Mucosa of rectum (tissue), 2 donors: ENCODE results near the gene KCNIP2.

ENCODE experiments used
- H3K27ac ChIP-seq, 2 donors: one replicate each; pipeline ENCODE4 v1.7.0; 2013; ENCODE audit warnings: inconsistent platforms in 2 of 2, low read depth in 2 of 2, low read length in 2 of 2
- H3K27me3 ChIP-seq, 2 donors: one replicate each; pipeline ENCODE4 v1.7.0; 2013; ENCODE audit warnings: low read length in 2 of 2; ENCODE audit not compliant: control insufficient read depth in 2 of 2, insufficient read depth in 2 of 2
- H3K36me3 ChIP-seq, 2 donors: one replicate each; pipeline ENCODE4 v1.7.0; 2013; ENCODE audit warnings: low read length in 2 of 2; ENCODE audit not compliant: control insufficient read depth in 2 of 2, insufficient read depth in 2 of 2
- H3K4me1 ChIP-seq, 2 donors: one replicate each; pipeline ENCODE4 v1.7.0; 2013; ENCODE audit warnings: low read length in 2 of 2, mild to moderate bottlenecking in 1 of 2; ENCODE audit not compliant: control insufficient read depth in 2 of 2, insufficient read depth in 2 of 2
- H3K4me3 ChIP-seq, 2 donors: one replicate each; pipeline ENCODE4 v1.7.0; 2013; ENCODE audit warnings: low read length in 2 of 2
- H3K9ac ChIP-seq, 2 donors: one replicate each; pipeline ENCODE4 v1.7.0; 2013; ENCODE audit warnings: low read length in 2 of 2, low read depth in 1 of 2, mild to moderate bottlenecking in 1 of 2
- H3K9me3 ChIP-seq, 2 donors: one replicate each; pipeline ENCODE4 v1.7.0; 2013; ENCODE audit warnings: low read length in 2 of 2; ENCODE audit not compliant: control insufficient read depth in 2 of 2
- donor health status: healthy.
- donor health status: Normal muscosa, but diverticular disease.

Gene KCNIP2

GRCh38 chr10:101778781-101779543, 64.6 kb downstream of the KCNIP2 start:
- no peaks in the 10 kb centered on the region for H3K9me3 ChIP-seq
- peak overlapping the region; percentile 71 to 76 for H3K4me3 ChIP-seq
- H3K9ac ChIP-seq, result peak overlapping the region; percentile 20 to 42
- peaks cover 36 to 56% of the 10 kb centered on the region in 2 donors for H3K4me1 ChIP-seq
- H3K27ac ChIP-seq, result no peak overlapping the region
- H3K27me3 ChIP-seq, result peaks cover 22 to 27% of the 10 kb centered on the region in 2 donors
- no peaks in the 10 kb centered on the region for H3K36me3 ChIP-seq

GRCh38 chr10:101778151-101778780, 65.3 kb downstream of the KCNIP2 start:
- Histone ChIP-seq H3K27ac (no peak overlapping the region), H3K27me3 (peaks cover 27 to 29% of the 10 kb centered on the region in 2 donors), H3K4me1 (peaks cover 36 to 51% of the 10 kb centered on the region in 2 donors), H3K4me3 (no peak overlapping the region), H3K9me3 (no peaks in the 10 kb centered on the region), H3K36me3 (no peaks in the 10 kb centered on the region), H3K9ac (no peak overlapping the region)

- Histone ChIP-seq H3K27ac (no peak overlapping the region), H3K9me3 (no peaks in the 10 kb centered on the region), H3K9ac (no peak overlapping the region), H3K4me3 (no peak overlapping the region), H3K27me3 (peaks cover 33 to 34% of the 10 kb centered on the region in 2 donors), H3K36me3 (no peaks in the 10 kb centered on the region), H3K4me1 (peaks cover 32 to 49% of the 10 kb centered on the region in 2 donors)
Observed at GRCh38 chr10:101777619-101778145, 65.9 kb downstream of the KCNIP2 start.

GRCh38 chr10:101776161-101776817, 67.3 kb downstream of the KCNIP2 start:
- Histone ChIP-seq H3K4me1 (peaks cover 23 to 39% of the 10 kb centered on the region in 2 donors), H3K4me3 (no peak overlapping the region), H3K27me3 (peaks cover 43 to 47% of the 10 kb centered on the region in 2 donors), H3K9ac (no peak overlapping the region), H3K9me3 (no peaks in the 10 kb centered on the region), H3K36me3 (no peaks in the 10 kb centered on the region), H3K27ac (no peak overlapping the region)
